ENCODE results near the gene MED17. TPM values are rescaled to one million over a fixed set of nuclear protein-coding genes. Genes with fewer than 3 reads are reported as not detected.
"Not testable (repeated sequence)": the region's sequence is repeated elsewhere in the genome, so short reads cannot be mapped to it uniquely, and the experiment has no call there.

MED17 gene
- total and polyA plus RNA-seq, 5 donors = 14.7 to 25.1 (median 20.9) TPM

DNA sequence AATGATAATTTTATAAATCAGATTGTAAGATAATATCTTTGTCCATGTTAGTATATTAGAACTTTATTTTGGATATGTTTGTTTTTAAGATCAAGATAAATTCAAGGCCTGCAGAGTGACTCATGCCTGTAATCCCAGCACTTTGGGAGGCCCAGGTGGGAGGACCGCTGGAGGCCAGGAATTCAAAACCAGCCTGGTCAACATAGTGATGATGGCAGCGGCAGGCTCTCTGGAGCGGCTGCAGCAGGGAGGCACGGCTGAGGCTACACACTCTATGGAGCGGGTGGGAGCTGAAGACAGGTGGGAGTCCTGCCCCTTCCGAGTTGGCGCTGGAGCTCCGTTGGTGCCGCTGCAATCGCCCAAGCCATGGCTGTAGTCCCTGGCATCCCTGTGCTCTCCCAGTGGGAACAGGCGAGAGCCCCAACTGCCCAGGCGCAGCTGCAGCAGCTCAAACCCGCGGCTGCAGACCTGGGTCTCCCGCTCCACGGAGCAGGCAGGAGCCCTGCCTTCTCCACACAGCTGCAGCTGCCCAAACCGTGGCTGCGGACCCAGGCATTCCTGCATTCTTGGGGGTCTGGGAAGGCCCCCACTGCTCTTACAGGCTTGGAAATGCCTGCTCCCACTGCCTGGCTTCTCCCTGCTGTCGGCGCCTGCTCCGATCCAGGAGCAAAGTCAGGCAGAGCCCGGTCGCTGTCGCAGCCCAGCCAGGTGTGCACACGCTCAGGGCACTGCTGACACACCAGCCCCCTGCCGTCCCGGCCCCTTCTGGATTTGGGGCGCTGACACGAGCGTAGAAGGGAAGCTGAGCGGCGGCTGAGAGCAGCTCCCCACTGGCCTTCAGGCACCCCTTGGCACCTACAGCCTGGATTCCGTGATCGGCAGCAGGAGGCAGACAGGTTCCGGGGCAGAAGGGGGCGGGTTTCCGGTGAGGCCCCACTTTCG, 25.9 kb upstream of the MED17 start:
- Histone ChIP-seq H3K9me3 (ENCODE audit: control insufficient read depth, low read length) (no peaks in the 10 kb centered on the region), H3K27ac (ENCODE audit: low read length) (no peak overlapping the region), H3K27me3 (ENCODE audit: control insufficient read depth, insufficient read depth) (no peaks in the 10 kb centered on the region), H3K4me3 (ENCODE audit: low read length) (no peak overlapping the region), H3K4me1 (ENCODE audit: control insufficient read depth, insufficient read depth, low read length) (no peaks in the 10 kb centered on the region)
- WGBS = 94% methylated on average over 38 of the region's 38 CpGs
- intact Hi-C loops (cut with DNase I) = no loop called here
- ATAC-seq (peak in 1 of 2 donors; percentile 26), DNase-seq (peak in 1 of 3 donors; percentile 50)

DNA sequence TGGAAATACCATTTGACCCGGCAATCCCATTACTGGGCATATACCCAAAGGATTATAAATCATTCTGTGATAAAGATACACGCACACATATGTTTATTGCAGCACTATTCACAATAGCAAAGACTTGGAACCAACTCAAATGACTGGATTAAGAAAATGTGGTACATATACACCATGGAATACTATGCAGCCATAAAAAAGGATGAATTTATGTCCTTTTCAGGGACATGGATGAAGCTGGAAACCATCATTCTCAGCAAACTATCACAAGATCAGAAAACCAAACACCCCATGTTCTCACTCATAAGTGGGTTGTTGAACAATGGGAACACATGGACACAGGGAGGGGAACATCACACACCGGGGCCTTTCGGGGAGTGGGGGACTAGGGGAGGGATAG, 25.0 kb upstream of the MED17 start:
- H3K4me1 ChIP-seq (ENCODE audit: control insufficient read depth, insufficient read depth, low read length); ATAC-seq; H3K4me3 ChIP-seq (ENCODE audit: low read length); H3K27ac ChIP-seq (ENCODE audit: low read length); intact Hi-C loops (cut with DNase I); H3K27me3 ChIP-seq (ENCODE audit: control insufficient read depth, insufficient read depth); H3K9me3 ChIP-seq (ENCODE audit: control insufficient read depth, low read length); DNase-seq: not testable (repeated sequence)
- WGBS = 94% methylated on average over 4 of the region's 4 CpGs

DNA sequence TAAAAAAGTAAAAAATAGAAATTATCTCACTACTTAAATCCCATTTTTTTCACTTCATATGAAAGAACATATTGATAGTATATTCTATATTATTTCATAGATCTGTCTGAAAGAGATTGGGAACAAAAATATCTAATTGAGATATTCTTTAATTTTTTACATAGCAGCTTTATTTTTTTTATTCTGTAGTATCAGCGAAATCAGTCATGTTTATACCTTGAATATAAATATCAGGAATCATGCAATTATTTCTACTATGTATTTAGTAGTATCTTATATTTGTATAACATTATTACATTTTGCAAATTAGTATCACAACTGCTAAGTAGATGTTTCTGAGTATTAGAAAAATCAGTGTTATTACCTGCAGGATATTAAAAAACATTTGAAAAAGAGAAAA, 22.2 kb upstream of the MED17 start:
- H3K9me3 ChIP-seq (ENCODE audit: control insufficient read depth, low read length) = no peaks in the 10 kb centered on the region
- no peaks in the 10 kb centered on the region for H3K4me1 ChIP-seq (ENCODE audit: control insufficient read depth, insufficient read depth, low read length)
- 99% methylated on average over 1 of the region's 1 CpG for WGBS
- no peak overlapping the region for H3K27ac ChIP-seq (ENCODE audit: low read length)
- intact Hi-C loops (cut with DNase I) = no loop called here
- no peaks in the 10 kb centered on the region for H3K27me3 ChIP-seq (ENCODE audit: control insufficient read depth, insufficient read depth)
- no peak for ATAC-seq
- no peak overlapping the region for H3K4me3 ChIP-seq (ENCODE audit: low read length)
- no peak for DNase-seq

DNA sequence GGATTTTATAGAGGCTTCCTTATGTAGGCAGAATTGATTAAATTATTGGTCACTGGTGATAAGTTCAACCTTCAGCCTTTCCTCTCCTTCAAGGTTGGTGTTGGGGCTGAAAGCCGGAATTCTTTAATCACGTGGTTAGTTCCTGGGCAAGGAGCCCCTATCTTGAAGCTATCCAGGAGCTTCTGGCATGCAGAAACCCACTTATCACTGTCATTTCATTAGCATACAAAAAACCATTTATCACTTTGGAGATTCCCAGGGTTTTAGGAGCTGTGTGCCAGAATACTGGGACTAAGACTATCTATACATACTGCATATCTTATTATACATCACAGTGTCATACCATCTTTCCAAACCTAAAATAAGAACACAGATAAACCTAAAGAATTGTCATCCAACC, 18.5 kb upstream of the MED17 start:
- Histone ChIP-seq H3K4me1 (ENCODE audit: control insufficient read depth, insufficient read depth, low read length) (no peaks in the 10 kb centered on the region), H3K9me3 (ENCODE audit: control insufficient read depth, low read length) (no peaks in the 10 kb centered on the region), H3K27ac (ENCODE audit: low read length) (no peak overlapping the region), H3K4me3 (ENCODE audit: low read length) (no peak overlapping the region), H3K27me3 (ENCODE audit: control insufficient read depth, insufficient read depth) (no peaks in the 10 kb centered on the region)
- WGBS = 40% methylated on average over 2 of the region's 2 CpGs
- intact Hi-C loops (cut with DNase I) = no loop called here
- DNase-seq (no peak), ATAC-seq (no peak)

DNA sequence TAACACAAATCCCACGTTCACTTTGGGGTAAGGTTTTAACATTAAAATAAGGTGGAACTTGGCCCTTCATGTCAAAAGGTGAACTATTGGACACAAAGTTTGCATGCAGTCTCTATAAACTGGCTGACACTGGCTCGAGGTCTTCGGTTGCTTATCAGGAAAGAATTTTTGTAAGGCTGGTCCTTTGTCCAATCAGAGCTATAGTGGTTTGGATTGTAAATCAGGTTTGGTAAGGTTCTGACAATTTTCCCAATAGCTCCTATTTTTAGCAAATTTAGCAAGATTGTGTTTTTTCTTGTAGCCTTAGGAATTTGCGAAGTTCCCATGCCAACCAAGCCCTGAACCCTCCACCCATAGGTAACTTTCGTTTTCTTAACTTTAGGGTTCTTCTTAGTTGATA, 17.6 kb upstream of the MED17 start:
- intact Hi-C loops (cut with DNase I) = no loop called here
- Histone ChIP-seq H3K4me3 (ENCODE audit: low read length) (no peak overlapping the region), H3K9me3 (ENCODE audit: control insufficient read depth, low read length) (no peaks in the 10 kb centered on the region), H3K4me1 (ENCODE audit: control insufficient read depth, insufficient read depth, low read length) (no peaks in the 10 kb centered on the region), H3K27me3 (ENCODE audit: control insufficient read depth, insufficient read depth) (no peaks in the 10 kb centered on the region), H3K27ac (ENCODE audit: low read length) (no peak overlapping the region)
- ATAC-seq (no peak), DNase-seq (no peak)
- 76% methylated on average over 5 of the region's 5 CpGs for WGBS

DNA sequence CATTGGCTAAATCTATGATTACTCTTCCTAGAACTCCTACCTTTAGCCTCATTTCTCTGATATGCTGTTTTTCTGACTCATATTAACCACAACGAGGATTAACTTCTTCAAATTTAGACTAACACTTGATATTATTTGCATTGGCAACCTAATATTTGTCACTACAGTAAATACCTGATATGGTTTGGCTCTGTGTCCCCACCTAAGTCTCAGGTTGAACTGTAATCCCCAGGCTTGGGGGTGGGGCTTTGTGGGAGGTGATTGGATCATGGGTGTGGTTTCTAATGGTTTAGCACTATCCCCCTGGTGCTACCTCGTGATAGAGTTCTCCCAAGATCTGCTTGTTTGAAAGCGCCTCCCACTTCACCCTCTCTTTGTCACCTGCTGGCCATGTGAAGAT, 17.1 kb upstream of the MED17 start:
- no peak overlapping the region for H3K27ac ChIP-seq (ENCODE audit: low read length)
- no peak for DNase-seq
- H3K27me3 ChIP-seq (ENCODE audit: control insufficient read depth, insufficient read depth) = no peaks in the 10 kb centered on the region
- no peak for ATAC-seq
- 83% methylated on average over 3 of the region's 3 CpGs for WGBS
- no peak overlapping the region for H3K4me3 ChIP-seq (ENCODE audit: low read length)
- no peaks in the 10 kb centered on the region for H3K4me1 ChIP-seq (ENCODE audit: control insufficient read depth, insufficient read depth, low read length)
- intact Hi-C loops (cut with DNase I) = no loop called here
- H3K9me3 ChIP-seq (ENCODE audit: control insufficient read depth, low read length) = no peaks in the 10 kb centered on the region

DNA sequence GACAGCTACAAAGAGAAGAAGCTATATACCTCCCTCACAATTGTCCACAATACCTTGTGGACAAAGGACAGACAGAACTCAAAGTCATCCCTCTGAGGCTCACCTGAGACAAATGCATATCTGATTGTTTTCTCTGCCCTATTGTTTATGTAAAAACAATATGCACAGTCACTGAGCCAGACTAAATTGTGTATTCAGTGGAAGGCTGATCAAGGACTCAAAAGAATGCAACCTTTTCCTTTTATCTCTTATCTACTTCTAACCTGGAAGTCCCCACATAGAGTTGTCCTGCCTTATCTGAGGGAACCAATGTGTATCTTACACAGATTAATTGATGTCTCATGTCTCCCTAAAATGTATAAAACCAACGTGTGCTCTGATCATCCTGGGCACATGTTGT, 13.9 kb upstream of the MED17 start:
- ATAC-seq (no peak), DNase-seq (no peak)
- 31% methylated on average over 1 of the region's 1 CpG for WGBS
- H3K27me3 ChIP-seq (ENCODE audit: control insufficient read depth, insufficient read depth) = no peaks in the 10 kb centered on the region
- intact Hi-C loops (cut with DNase I) = no loop called here
- H3K9me3 ChIP-seq (ENCODE audit: control insufficient read depth, low read length) = no peaks in the 10 kb centered on the region
- no peak overlapping the region for H3K27ac ChIP-seq (ENCODE audit: low read length)
- H3K4me1 ChIP-seq (ENCODE audit: control insufficient read depth, insufficient read depth, low read length) = no peaks in the 10 kb centered on the region
- no peak overlapping the region for H3K4me3 ChIP-seq (ENCODE audit: low read length)

DNA sequence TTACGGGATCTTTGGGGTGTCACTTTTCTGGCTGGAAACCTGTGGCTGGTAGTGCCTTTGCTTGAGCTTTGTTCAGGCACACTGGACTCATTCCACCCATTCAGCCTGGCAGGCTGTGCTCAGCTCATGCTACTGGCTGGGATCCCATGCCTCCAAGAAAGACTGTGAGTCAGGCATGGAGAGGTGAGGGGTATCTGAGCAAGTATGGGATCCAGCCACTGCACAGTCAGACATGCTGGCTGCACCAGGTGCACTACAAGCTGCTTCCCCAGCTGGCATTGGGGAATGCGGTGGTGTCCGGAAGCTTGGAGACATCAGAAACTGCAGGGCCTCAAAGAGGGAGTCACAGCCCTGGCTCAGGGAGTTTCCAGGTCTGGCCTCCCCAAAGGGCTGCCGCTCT, 12.0 kb upstream of the MED17 start:
- H3K27ac ChIP-seq (ENCODE audit: low read length) = no peak overlapping the region
- H3K4me1 ChIP-seq (ENCODE audit: control insufficient read depth, insufficient read depth, low read length) = no peaks in the 10 kb centered on the region
- H3K9me3 ChIP-seq (ENCODE audit: control insufficient read depth, low read length) = no peaks in the 10 kb centered on the region
- no peak overlapping the region for H3K4me3 ChIP-seq (ENCODE audit: low read length)
- H3K27me3 ChIP-seq (ENCODE audit: control insufficient read depth, insufficient read depth) = no peaks in the 10 kb centered on the region
- ATAC-seq (no peak), DNase-seq (no peak)
- intact Hi-C loops (cut with DNase I) = no loop called here
- WGBS = 98% methylated on average over 4 of the region's 4 CpGs

DNA sequence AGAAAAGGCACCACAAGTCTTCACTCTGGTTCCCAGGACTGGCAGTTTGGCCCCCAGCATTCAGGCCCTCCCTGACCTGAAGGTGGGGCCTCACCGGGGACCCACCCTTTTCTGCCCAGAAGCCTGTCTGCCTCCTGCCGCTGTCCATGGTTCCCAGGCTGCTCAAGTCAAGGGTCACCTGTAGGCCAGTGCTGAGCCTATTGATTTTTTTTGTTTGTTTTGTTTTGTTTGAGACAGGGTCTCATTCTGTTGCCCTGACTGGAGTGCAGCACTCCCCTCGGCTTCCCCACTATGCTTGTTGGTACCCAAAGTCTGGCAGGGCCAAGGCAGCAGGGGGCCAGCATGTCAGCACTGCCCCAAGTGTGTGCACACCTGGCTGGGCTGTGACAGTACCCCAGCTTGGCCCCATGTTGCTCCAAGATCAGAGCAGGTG, 11.0 kb upstream of the MED17 start:
- H3K4me3 ChIP-seq (ENCODE audit: low read length) = no peak overlapping the region
- H3K27me3 ChIP-seq (ENCODE audit: control insufficient read depth, insufficient read depth) = no peaks in the 10 kb centered on the region
- no peaks in the 10 kb centered on the region for H3K9me3 ChIP-seq (ENCODE audit: control insufficient read depth, low read length)
- no peak for DNase-seq
- no peaks in the 10 kb centered on the region for H3K4me1 ChIP-seq (ENCODE audit: control insufficient read depth, insufficient read depth, low read length)
- WGBS = 100% methylated on average over 3 of the region's 3 CpGs
- H3K27ac ChIP-seq (ENCODE audit: low read length) = no peak overlapping the region
- ATAC-seq = no peak
- intact Hi-C loops (cut with DNase I) = no loop called here

DNA sequence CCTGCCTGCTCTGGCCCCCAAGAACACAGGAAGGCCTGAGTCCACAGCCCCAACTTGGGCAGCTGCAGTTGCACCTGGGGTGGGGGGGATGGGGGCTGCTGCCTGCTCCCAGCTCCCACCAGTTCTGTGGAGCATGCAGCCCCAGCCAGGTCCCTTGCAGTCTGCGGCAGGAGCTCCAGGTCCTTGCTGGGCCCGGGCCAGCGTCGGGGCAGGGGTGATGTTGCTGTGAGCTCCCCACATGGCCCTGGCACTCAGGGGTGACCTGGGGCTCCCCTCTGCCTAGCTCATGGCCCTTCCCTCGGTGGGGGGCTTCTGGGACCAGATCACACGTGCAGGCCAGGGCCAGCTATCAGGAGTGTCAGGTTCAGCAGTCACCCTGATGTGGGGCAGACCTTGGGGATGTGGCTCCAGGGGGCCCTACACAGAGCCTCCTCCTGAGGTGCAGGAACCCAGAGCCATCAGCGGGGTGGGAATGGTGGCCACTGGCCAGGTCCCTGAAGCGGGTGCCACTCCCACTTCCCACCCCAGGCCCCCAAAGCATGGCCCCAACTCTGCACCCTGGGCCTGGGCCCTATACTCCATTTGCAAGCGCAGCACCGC, 10.4 kb upstream of the MED17 start:
- intact Hi-C loops (cut with DNase I) = no loop called here
- no peak overlapping the region for H3K4me3 ChIP-seq (ENCODE audit: low read length)
- 89% methylated on average over 10 of the region's 10 CpGs for WGBS
- ATAC-seq (peak; percentile 31 to 38), DNase-seq (no peak)
- no peak overlapping the region for H3K27ac ChIP-seq (ENCODE audit: low read length)
- no peaks in the 10 kb centered on the region for H3K4me1 ChIP-seq (ENCODE audit: control insufficient read depth, insufficient read depth, low read length)
- no peaks in the 10 kb centered on the region for H3K9me3 ChIP-seq (ENCODE audit: control insufficient read depth, low read length)
- H3K27me3 ChIP-seq (ENCODE audit: control insufficient read depth, insufficient read depth) = no peaks in the 10 kb centered on the region

DNA sequence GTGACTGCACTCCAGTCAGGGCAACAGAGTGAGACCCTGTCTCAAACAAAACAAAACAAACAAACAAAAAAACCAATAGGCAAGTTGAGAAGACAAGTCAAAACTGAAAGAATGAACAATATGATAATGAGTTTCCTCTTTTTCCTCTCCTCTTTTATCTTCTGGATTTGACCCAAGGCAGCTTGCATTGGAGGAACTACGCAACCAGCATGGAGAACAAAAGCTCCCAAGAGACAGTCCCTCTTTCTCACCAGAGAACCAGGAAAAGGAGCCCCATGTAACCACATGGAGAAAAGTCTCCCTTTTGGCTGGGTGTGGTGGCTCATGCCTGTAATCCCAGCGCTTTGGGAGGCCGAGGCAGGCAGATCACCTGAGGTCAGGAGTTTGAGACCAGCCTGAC, 9.5 kb upstream of the MED17 start:
- WGBS = 63% methylated on average over 3 of the region's 3 CpGs
- H3K4me3 ChIP-seq (ENCODE audit: low read length); H3K9me3 ChIP-seq (ENCODE audit: control insufficient read depth, low read length); H3K4me1 ChIP-seq (ENCODE audit: control insufficient read depth, insufficient read depth, low read length); intact Hi-C loops (cut with DNase I); DNase-seq; H3K27me3 ChIP-seq (ENCODE audit: control insufficient read depth, insufficient read depth); H3K27ac ChIP-seq (ENCODE audit: low read length): not testable (repeated sequence)
- peak in 1 of 2 donors; percentile 60 for ATAC-seq
